Measurements from ENCODE around the gene TEX2. TPM values are rescaled to one million over a fixed set of nuclear protein-coding genes. Genes with fewer than 3 reads are reported as not detected.
A peak's percentile ranks its signal among the peaks of the same experiment; 100 is the strongest.

Gene TEX2
- total and polyA plus RNA-seq, 7 experiments from 2014 or later: 7.9 to 24.2 (median 14.4) TPM

- H3K36me3 ChIP-seq (ENCODE audit: control insufficient read depth in 2 of 3, insufficient read depth in 3 of 3, low read length in 3 of 3): no peaks in the 10 kb centered on the region
- Mint-ChIP-seq H3K4me3 (no peak overlapping the region), H3K9me3 (no peaks in the 10 kb centered on the region), H3K36me3 (peaks cover 0 to 5% (median 0%) of the 10 kb centered on the region in 5 donors), H3K4me1 (peaks cover 14 to 30% (median 25%) of the 10 kb centered on the region in 7 donors), H3K27me3 (peaks cover 0 to 3% (median 0%) of the 10 kb centered on the region in 5 donors), H3K27ac (peak overlapping the region in 2 of 9 donors; percentile 36 to 60)
- H3K4me3 ChIP-seq (ENCODE audit: low read length): no peak overlapping the region
- H3K9me3 ChIP-seq (ENCODE audit: control insufficient read depth in 2 of 3, low read length in 3 of 3): no peaks in the 10 kb centered on the region
- H3K27ac ChIP-seq (ENCODE audit: low read depth, low read length): no peak overlapping the region
- no peaks in the 10 kb centered on the region for H3K27me3 ChIP-seq (ENCODE audit: control insufficient read depth in 2 of 2, insufficient read depth in 2 of 2, low read length in 2 of 2)
- intact Hi-C loops (cut with micrococcal nuclease): loop anchor here (1.0 to 5.0 kb wide), 8 partner anchors 70 to 223 kb away; partner anchors contain the start of genes CSHL1 (in 2 of the 2), GH1 (in 1 of the 2) and TEX2 (in 1 of the 2)
- peaks cover 12 to 14% of the 10 kb centered on the region in 2 donors for H3K4me1 ChIP-seq (ENCODE audit: control insufficient read depth in 2 of 2, insufficient read depth in 2 of 2, low read length in 2 of 2)
- ChIA-PET CTCF (interaction anchor here (0.7 to 7.7 kb wide), 49 partner anchors 9 to 298 kb away, joined by 3 to 289 read pairs (median 5); partner anchors contain the start of genes CD79B, CSHL1, GH1 and ICAM2), POLR2A (interaction anchor here (0.6 to 9.0 kb wide), 20 partner anchors 8 to 917 kb away, joined by 3 to 173 read pairs (median 4); partner anchors contain the start of gene ICAM2)
- peak in 6 of 9 donors; percentile 39 to 63 (median 58) for DNase-seq
- no peak for ATAC-seq
Observed at GRCh38 chr17:64133546-64134215, 129.4 kb downstream of the TEX2 start.

GRCh38 chr17:64131606-64132270, 131.3 kb downstream of the TEX2 start:
- Histone ChIP-seq H3K27me3 (ENCODE audit: control insufficient read depth in 2 of 2, insufficient read depth in 2 of 2, low read length in 2 of 2) (no peaks in the 10 kb centered on the region), H3K36me3 (ENCODE audit: control insufficient read depth in 2 of 3, insufficient read depth in 3 of 3, low read length in 3 of 3) (no peaks in the 10 kb centered on the region), H3K4me1 (ENCODE audit: control insufficient read depth in 2 of 2, insufficient read depth in 2 of 2, low read length in 2 of 2) (peaks cover 12 to 21% of the 10 kb centered on the region in 2 donors), H3K4me3 (ENCODE audit: low read length) (peak overlapping the region; percentile 69), H3K27ac (ENCODE audit: low read depth, low read length) (no peak overlapping the region), H3K9me3 (ENCODE audit: control insufficient read depth in 2 of 3, low read length in 3 of 3) (no peaks in the 10 kb centered on the region)
- no peaks in the 10 kb centered on the region for H3K9me3 Mint-ChIP-seq
- peaks cover 0 to 17% (median 0%) of the 10 kb centered on the region in 5 donors for H3K36me3 Mint-ChIP-seq
- ATAC-seq (no peak), DNase-seq (no peak)
- H3K4me1 Mint-ChIP-seq: peaks cover 21 to 40% (median 38%) of the 10 kb centered on the region in 7 donors
- H3K4me3 Mint-ChIP-seq: peak overlapping the region in 3 of 10 donors; percentile 16 to 88 (median 87)
- H3K27me3 Mint-ChIP-seq: no peaks in the 10 kb centered on the region
- ChIA-PET CTCF (interaction anchor here (0.7 to 7.7 kb wide), 18 partner anchors 10 to 221 kb away, joined by 3 to 289 read pairs (median 7); partner anchors contain the start of genes CD79B, CSHL1 and ICAM2), POLR2A (interaction anchor here (0.5 to 9.0 kb wide), 19 partner anchors 10 to 260 kb away, joined by 3 to 173 read pairs (median 5); partner anchors contain the start of gene ICAM2)
- intact Hi-C loops (cut with micrococcal nuclease): loop anchor here (2.0 to 5.0 kb wide), 6 partner anchors 49 to 213 kb away; partner anchors contain the start of genes GH1 (in 1 of the 2), ICAM2 (in 1 of the 2) and TEX2 (in 1 of the 2)
- H3K27ac Mint-ChIP-seq: peak overlapping the region in 5 of 9 donors; percentile 5 to 98 (median 93)

DNA sequence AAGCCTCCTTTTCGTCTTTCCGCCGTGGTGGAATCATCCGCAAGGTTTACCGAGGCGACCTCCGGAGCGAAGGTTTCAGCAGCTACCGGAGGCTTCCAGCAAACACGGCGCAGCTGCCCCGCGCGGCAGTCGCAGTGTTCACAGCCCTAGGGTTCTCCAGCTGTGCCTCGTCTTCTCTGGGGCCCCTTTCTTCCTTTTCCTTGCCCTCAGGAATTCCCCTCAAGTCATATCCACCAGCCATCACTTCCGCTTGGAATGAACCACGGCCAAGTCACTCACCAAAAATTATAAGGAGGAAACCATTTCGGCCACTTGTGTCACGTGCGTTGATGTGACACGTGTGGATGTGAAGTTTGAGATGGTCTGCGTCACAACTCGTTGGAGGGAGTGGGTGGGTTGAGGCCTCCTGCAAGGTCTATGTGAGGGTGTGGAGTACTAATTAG, 132.5 kb downstream of the TEX2 start:
- Mint-ChIP-seq H3K36me3 (peaks cover 0 to 28% (median 0%) of the 10 kb centered on the region in 5 donors), H3K4me3 (peak overlapping the region; percentile 81 to 90 (median 88)), H3K9me3 (no peaks in the 10 kb centered on the region), H3K27ac (peak overlapping the region; percentile 83 to 98 (median 93)), H3K4me1 (peaks cover 24 to 52% (median 49%) of the 10 kb centered on the region in 7 donors), H3K27me3 (no peaks in the 10 kb centered on the region)
- POLR2A ChIA-PET: interaction anchor here (0.7 to 9.0 kb wide), 33 partner anchors 9 to 375 kb away, joined by 3 to 173 read pairs (median 4); partner anchors contain the start of genes CEP95, DDX5 and ICAM2
- Histone ChIP-seq H3K27ac (ENCODE audit: low read depth, low read length) (peak overlapping the region; percentile 77), H3K9me3 (ENCODE audit: control insufficient read depth in 2 of 3, low read length in 3 of 3) (no peaks in the 10 kb centered on the region), H3K36me3 (ENCODE audit: control insufficient read depth in 2 of 3, insufficient read depth in 3 of 3, low read length in 3 of 3) (no peaks in the 10 kb centered on the region), H3K4me3 (ENCODE audit: low read length) (peak overlapping the region; percentile 69), H3K27me3 (ENCODE audit: control insufficient read depth in 2 of 2, insufficient read depth in 2 of 2, low read length in 2 of 2) (no peaks in the 10 kb centered on the region), H3K4me1 (ENCODE audit: control insufficient read depth in 2 of 2, insufficient read depth in 2 of 2, low read length in 2 of 2) (peaks cover 12 to 32% of the 10 kb centered on the region in 2 donors)
- intact Hi-C loops (cut with micrococcal nuclease): loop anchor here (1.0 to 5.0 kb wide), 15 partner anchors 9 to 376 kb away; partner anchors contain the start of genes CEP95 (in 2 of the 2), DDX5 (in 2 of the 2), ICAM2 (in 2 of the 2) and TEX2 (in 1 of the 2)
- ATAC-seq: peak; percentile 48
- DNase-seq: no peak
- CTCF ChIA-PET: interaction anchor here (0.6 to 7.7 kb wide), 18 partner anchors 9 to 210 kb away, joined by 3 to 289 read pairs (median 5); partner anchors contain the start of genes CD79B and ICAM2

DNA sequence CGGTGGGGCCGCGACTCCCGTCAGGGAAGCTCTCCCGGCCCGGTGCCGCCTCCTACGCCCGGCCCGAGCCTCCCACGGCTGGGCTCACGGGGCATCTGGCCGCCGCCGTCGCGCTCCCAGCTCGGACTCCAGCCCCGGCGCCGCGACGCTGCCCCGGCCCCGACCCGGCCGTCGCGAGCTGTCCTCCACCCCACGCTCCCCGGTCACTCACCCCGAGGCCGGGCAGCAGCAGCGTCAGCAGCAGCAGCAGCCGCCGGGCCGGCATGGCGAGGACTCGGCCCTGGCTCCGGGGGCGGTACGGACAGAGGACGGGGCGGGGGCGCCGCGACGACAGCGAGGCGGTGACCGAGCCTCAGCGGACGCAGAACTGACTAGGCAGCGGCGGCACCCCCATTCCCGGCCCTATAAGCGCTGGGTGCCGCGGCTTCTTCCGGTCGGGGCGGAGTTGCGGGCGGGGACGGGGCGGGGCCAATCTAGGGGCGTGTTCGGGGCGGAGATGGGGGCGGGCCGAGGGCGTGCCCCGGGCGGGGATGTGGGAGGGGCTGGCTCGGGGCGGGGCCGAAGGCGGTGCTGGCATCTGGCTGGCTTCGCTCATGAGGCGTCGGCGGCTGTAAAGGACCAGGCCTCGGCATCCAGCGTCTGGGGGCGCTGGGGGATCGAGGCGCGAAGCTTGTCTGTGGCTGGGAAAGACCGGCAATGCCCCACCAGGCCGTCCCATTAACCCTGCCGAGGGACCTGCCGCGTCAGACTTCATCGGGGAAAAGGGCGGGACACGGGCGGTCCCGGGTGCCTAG, 133.1 kb downstream of the TEX2 start, which contains the start of gene ERN1:
Gene ERN1 (minus strand): TSS at position 380 of the 794 bp plus-strand sequence. CDS start 115 bp downstream, at position 265.
- no peaks in the 10 kb centered on the region for H3K36me3 ChIP-seq (ENCODE audit: control insufficient read depth in 2 of 3, insufficient read depth in 3 of 3, low read length in 3 of 3)
- POLR2A ChIA-PET: interaction anchor here (0.7 to 9.0 kb wide), 40 partner anchors 8 to 429 kb away, joined by 3 to 173 read pairs (median 4); partner anchors contain the start of genes CEP95, DDX5 and ICAM2
- H3K4me3 Mint-ChIP-seq: peak within 1 kb of the TSS; percentile 85 to 97 (median 94)
- H3K4me1 ChIP-seq (ENCODE audit: control insufficient read depth in 2 of 2, insufficient read depth in 2 of 2, low read length in 2 of 2): peaks cover 12 to 32% of the 10 kb centered on the region in 2 donors
- H3K27me3 ChIP-seq (ENCODE audit: control insufficient read depth in 2 of 2, insufficient read depth in 2 of 2, low read length in 2 of 2): no peaks in the 10 kb centered on the region
- no peaks in the 10 kb centered on the region for H3K9me3 ChIP-seq (ENCODE audit: control insufficient read depth in 2 of 3, low read length in 3 of 3)
- H3K36me3 Mint-ChIP-seq: peaks cover 0 to 33% (median 0%) of the 10 kb centered on the region in 5 donors
- intact Hi-C loops (cut with micrococcal nuclease): loop anchor here (1.0 to 5.0 kb wide), 15 partner anchors 9 to 376 kb away; partner anchors contain the start of genes CEP95 (in 2 of the 2), DDX5 (in 2 of the 2), ICAM2 (in 2 of the 2) and TEX2 (in 1 of the 2)
- H3K4me1 Mint-ChIP-seq: peaks cover 28 to 57% (median 53%) of the 10 kb centered on the region in 7 donors
- no peaks in the 10 kb centered on the region for H3K9me3 Mint-ChIP-seq
- H3K27ac ChIP-seq (ENCODE audit: low read depth, low read length): peak within 1 kb of the TSS; percentile 77
- no peaks in the 10 kb centered on the region for H3K27me3 Mint-ChIP-seq
- peak within 1 kb of the TSS; percentile 83 to 98 (median 93) for H3K27ac Mint-ChIP-seq
- CTCF ChIA-PET: interaction anchor here (0.6 to 7.7 kb wide), 17 partner anchors 9 to 210 kb away, joined by 3 to 289 read pairs (median 5); partner anchors contain the start of genes CD79B and ICAM2
- DNase-seq: peak; percentile 84 to 93 (median 91)
- ATAC-seq: peak; percentile 96
- H3K4me3 ChIP-seq (ENCODE audit: low read length): peak within 1 kb of the TSS; percentile 69

GRCh38 chr17:64129515-64129764, 133.6 kb downstream of the TEX2 start:
- Mint-ChIP-seq H3K27me3 (no peaks in the 10 kb centered on the region), H3K36me3 (peaks cover 0 to 38% (median 5%) of the 10 kb centered on the region in 5 donors), H3K4me3 (peak overlapping the region; percentile 85 to 97 (median 94)), H3K9me3 (peaks cover 0 to 2% (median 0%) of the 10 kb centered on the region in 11 donors), H3K27ac (peak overlapping the region in 4 of 9 donors; percentile 80 to 90 (median 86)), H3K4me1 (peaks cover 29 to 62% (median 53%) of the 10 kb centered on the region in 7 donors)
- ChIA-PET POLR2A (interaction anchor here (0.6 to 9.0 kb wide), 25 partner anchors 8 to 429 kb away, joined by 3 to 173 read pairs (median 5); partner anchors contain the start of genes CEP95, DDX5 and ICAM2), CTCF (interaction anchor here (1.0 to 7.7 kb wide), 4 partner anchors 14 to 101 kb away, joined by 3 to 289 read pairs (median 72); no protein-coding TSS in a partner anchor)
- no peaks in the 10 kb centered on the region for H3K27me3 ChIP-seq (ENCODE audit: control insufficient read depth in 2 of 2, insufficient read depth in 2 of 2, low read length in 2 of 2)
- intact Hi-C loops (cut with micrococcal nuclease): loop anchor here in 1 of 2 donors (1.0 kb wide), 1 partner anchor 8 kb away; no protein-coding TSS in a partner anchor
- H3K36me3 ChIP-seq (ENCODE audit: control insufficient read depth in 2 of 3, insufficient read depth in 3 of 3, low read length in 3 of 3): no peaks in the 10 kb centered on the region
- H3K27ac ChIP-seq (ENCODE audit: low read depth, low read length): peak overlapping the region; percentile 77
- no peaks in the 10 kb centered on the region for H3K9me3 ChIP-seq (ENCODE audit: control insufficient read depth in 2 of 3, low read length in 3 of 3)
- no peak for DNase-seq
- ATAC-seq: no peak
- peak overlapping the region; percentile 63 for H3K4me3 ChIP-seq (ENCODE audit: low read length)
- H3K4me1 ChIP-seq (ENCODE audit: control insufficient read depth in 2 of 2, insufficient read depth in 2 of 2, low read length in 2 of 2): peaks cover 12 to 32% of the 10 kb centered on the region in 2 donors

Data from naive thymus-derived CD4-positive, alpha-beta T cell (primary cell).